Liver (tissue), 9 donors: ENCODE data around the gene CHRNB2. TPM values are rescaled to one million over a fixed set of nuclear protein-coding genes. Genes with fewer than 3 reads are reported as not detected.
A peak's percentile ranks its signal among the peaks of the same experiment; 100 is the strongest.

Source experiments
- DNase-seq: peaks from one replicate; pipeline ENCODE4 v3.0.0-alpha.2; 2017; ENCODE audit warnings: low spot score
- H3K27ac ChIP-seq, 2 donors: one replicate each; pipeline ENCODE4 v1.7.0; 2013; ENCODE audit warnings: inconsistent platforms in 2 of 2, low read length in 2 of 2, control low read depth in 1 of 2, low read depth in 1 of 2, mild to moderate bottlenecking in 1 of 2
- H3K27me3 ChIP-seq, 4 donors: one replicate each; pipeline versions ENCODE4 v1.6.1 to v1.7.0; 2013; ENCODE audit warnings: low read length in 3 of 4, inconsistent platforms in 1 of 4, mild to moderate bottlenecking in 1 of 4, moderate library complexity in 1 of 4; ENCODE audit not compliant: control insufficient read depth in 4 of 4, insufficient read depth in 4 of 4
- H3K36me3 ChIP-seq, 4 donors: one replicate each; pipeline versions ENCODE4 v1.6.1 to v1.7.0; 2013; ENCODE audit warnings: low read length in 3 of 4, mild to moderate bottlenecking in 3 of 4, low read depth in 1 of 4, moderate library complexity in 1 of 4; ENCODE audit not compliant: control insufficient read depth in 4 of 4, insufficient read depth in 3 of 4
- H3K4me1 ChIP-seq, 4 donors: one replicate each; pipeline versions ENCODE4 v1.6.1 to v1.7.0; 2013; ENCODE audit warnings: low read length in 3 of 4, mild to moderate bottlenecking in 3 of 4, moderate library complexity in 1 of 4; ENCODE audit not compliant: control insufficient read depth in 4 of 4, insufficient read depth in 4 of 4
- H3K4me3 ChIP-seq, 3 donors: one replicate each; pipeline versions ENCODE4 v1.6.1 to v1.7.0; 2013; ENCODE audit warnings: low read length in 3 of 3, control low read depth in 1 of 3, low read depth in 1 of 3, mild to moderate bottlenecking in 1 of 3
- H3K9ac ChIP-seq, 2 donors: one replicate each; pipeline ENCODE4 v1.7.0; 2013; ENCODE audit warnings: low read length in 2 of 2, mild to moderate bottlenecking in 2 of 2, moderate library complexity in 2 of 2, control low read depth in 1 of 2, low read depth in 1 of 2
- H3K9me3 ChIP-seq, 4 donors: one replicate each; pipeline versions ENCODE4 v1.6.1 to v1.7.0; 2013; ENCODE audit warnings: low read length in 3 of 4; ENCODE audit not compliant: control insufficient read depth in 4 of 4
- ATF3 ChIP-seq: IDR thresholded peaks from 2 replicates; pipeline ENCODE4 v1.6.1; 2016; ENCODE audit warnings: antibody characterized with exemption
- CTCF ChIP-seq: fragments of 150-350 bp; IDR thresholded peaks from 2 replicates; pipeline ENCODE4 v1.5.1; 2017; ENCODE audit warnings: improper control_type of control experiment, low read depth, low read length; ENCODE audit not compliant: missing input control
- EGR1 ChIP-seq, 2 donors: IDR thresholded peaks; 2 replicates each; pipeline ENCODE4 v1.6.1; 2016 to 2018; ENCODE audit warnings: antibody characterized with exemption in 2 of 2, low read depth in 2 of 2
- FOXA1 ChIP-seq: IDR thresholded peaks from 2 replicates; pipeline ENCODE4 v1.6.1; 2016; ENCODE audit warnings: antibody characterized with exemption
- FOXA2 ChIP-seq: IDR thresholded peaks from 2 replicates; pipeline ENCODE4 v1.6.1; 2016; ENCODE audit warnings: antibody characterized with exemption
- GABPA ChIP-seq, 2 donors: IDR thresholded peaks in 1 of 2; conservative IDR thresholded peaks in 1 of 2; 2 replicates each; pipeline ENCODE4 v1.6.1; 2016; ENCODE audit warnings: antibody characterized with exemption in 2 of 2, mild to moderate bottlenecking in 1 of 2, moderate library complexity in 1 of 2
- HNF4A ChIP-seq, 2 donors: conservative IDR thresholded peaks; 2 replicates each; pipeline ENCODE4 v1.6.1; 2016; ENCODE audit warnings: antibody characterized with exemption in 2 of 2, mild to moderate bottlenecking in 2 of 2
- HNF4G ChIP-seq: IDR thresholded peaks from 2 replicates; pipeline ENCODE4 v1.6.1; 2016; ENCODE audit warnings: antibody characterized with exemption
- JUND ChIP-seq, 2 donors: IDR thresholded peaks; 2 replicates each; pipeline ENCODE4 v1.6.1; 2016; ENCODE audit warnings: antibody characterized with exemption in 2 of 2
- MAX ChIP-seq: IDR thresholded peaks from 2 replicates; pipeline ENCODE4 v1.6.1; 2016; ENCODE audit warnings: antibody characterized with exemption
- NR2F2 ChIP-seq: IDR thresholded peaks from 2 replicates; pipeline ENCODE4 v1.6.1; 2016; ENCODE audit warnings: antibody characterized with exemption
- RAD21 ChIP-seq, 2 donors: IDR thresholded peaks; 2 replicates each; pipeline ENCODE4 v1.6.1; 2016; ENCODE audit warnings: antibody characterized with exemption in 2 of 2, mild to moderate bottlenecking in 2 of 2
- REST ChIP-seq: IDR thresholded peaks from 2 replicates; pipeline ENCODE4 v1.6.1; 2016; ENCODE audit warnings: antibody characterized with exemption, mild to moderate bottlenecking
- RXRA ChIP-seq, 2 donors: IDR thresholded peaks; 2 replicates each; pipeline ENCODE4 v1.6.1; 2017 to 2018; ENCODE audit warnings: antibody characterized with exemption in 2 of 2, mild to moderate bottlenecking in 1 of 2
- SP1 ChIP-seq: IDR thresholded peaks from 2 replicates; pipeline ENCODE4 v1.6.1; 2018; ENCODE audit warnings: antibody characterized with exemption, mild to moderate bottlenecking
- TAF1 ChIP-seq: conservative IDR thresholded peaks from 2 replicates; pipeline ENCODE4 v1.6.1; 2016; ENCODE audit warnings: antibody characterized with exemption, mild to moderate bottlenecking
- YY1 ChIP-seq: IDR thresholded peaks from 2 replicates; pipeline ENCODE4 v1.6.1; 2016; ENCODE audit warnings: antibody characterized with exemption, mild to moderate bottlenecking
- ZBTB33 ChIP-seq: IDR thresholded peaks from 2 replicates; pipeline ENCODE4 v1.6.1; 2016; ENCODE audit warnings: antibody characterized with exemption
- WGBS: extraction: QIAGEN DNeasy Blood & Tissue Kit; methylation state at CpG from one replicate; pipeline ENCODE4 v1.1.7; 2013; 5-methylcytosine and 5-hydroxymethylcytosine counted together
- polyA plus RNA-seq, 2 donors: library from polyadenylated mRNA; stranded (reverse) in 1 of 2; unstranded in 1 of 2; fragments of 200-250 nt in 1 of 2; fragments of >200 nt in 1 of 2; fragmentation: Nextera tagmentation in 1 of 2; extraction: Ambion mirVana in 1 of 2; gene quantifications; one replicate each; pipeline versions ENCODE4 v1.2.1 to v1.2.3, GENCODE V29; 2013 to 2015
- total RNA-seq, 2 donors: library from RNA; depleted of rRNA; stranded (reverse); fragments of >200 nt; gene quantifications; one replicate each; pipeline ENCODE4 v1.2.3, GENCODE V29; 2014
- donor health status: healthy.
- donor health status: healthy.
- donor health status: healthy.
- donor health status: healthy.
- donor health status: healthy.

Gene CHRNB2
- total and polyA plus RNA-seq, 4 donors = under 0.01 to 0.06 (median 0.01) TPM; not detected in 1

- Histone ChIP-seq H3K4me1 (peaks cover 2 to 31% (median 23%) of the 10 kb centered on the region in 4 donors), H3K27me3 (no peaks in the 10 kb centered on the region), H3K9ac (peak within 1 kb of the TSS; percentile 77 to 81), H3K9me3 (no peaks in the 10 kb centered on the region), H3K36me3 (peaks cover 8 to 27% (median 24%) of the 10 kb centered on the region in 4 donors), H3K27ac (peak within 1 kb of the TSS; percentile 88 to 95), H3K4me3 (peak within 1 kb of the TSS; percentile 92 to 96 (median 93))
- no peak for TF ChIP-seq NR2F2
- no peak for TF ChIP-seq TAF1
- no peak for TF ChIP-seq HNF4G
- no peak for TF ChIP-seq FOXA2
- no peak for TF ChIP-seq REST
- TF ChIP-seq HNF4A (conservative IDR thresholded peaks at IDR 0.05) = no peak
- WGBS = under 1% methylated on average over 69 of the region's 69 CpGs
- peak; percentile 53 for DNase-seq
These were observed 9.4 kb upstream of the CHRNB2 start, which contains the start of gene UBE2Q1 for GRCh38 chr1:154557939-154558719. Gene UBE2Q1 (minus strand): TSS chr1:154558662. CDS start chr1:154558553, 109 bp downstream.

DNA sequence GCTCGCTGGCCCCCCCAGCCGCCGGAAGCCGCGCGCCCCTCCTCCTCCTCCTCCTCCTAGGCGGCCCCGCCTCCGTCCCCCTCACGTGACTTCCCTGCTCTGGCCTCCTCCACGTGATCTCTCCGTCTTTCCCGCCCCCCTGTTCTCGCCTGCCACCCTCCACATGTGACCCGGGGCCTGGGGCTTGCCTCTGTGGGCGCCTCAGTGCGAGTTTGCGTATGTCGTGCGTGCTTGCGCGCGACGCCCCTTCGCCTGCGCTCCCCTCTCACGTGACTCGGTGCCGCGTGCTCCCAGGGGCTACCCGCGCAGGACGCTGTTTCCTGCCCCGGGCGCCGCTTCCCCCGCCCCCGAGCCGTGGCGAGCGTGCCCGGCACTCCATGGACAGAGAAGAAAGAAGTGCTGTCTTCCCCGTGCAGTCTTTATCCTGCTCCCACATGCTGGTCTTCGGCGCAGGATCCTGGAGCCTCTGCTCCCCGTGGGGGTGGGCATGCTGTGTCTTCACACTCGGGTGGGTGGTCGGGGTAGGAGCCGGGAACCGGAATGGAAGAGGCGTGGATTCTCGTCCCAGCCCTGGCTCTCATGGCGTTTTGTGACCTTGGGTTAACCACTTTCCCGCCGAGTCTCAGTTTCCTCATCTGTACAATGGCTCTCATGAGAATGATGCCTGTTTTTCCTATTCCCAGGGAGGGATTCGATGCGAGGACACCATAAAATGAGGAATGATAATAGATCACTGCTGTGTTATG is 8.7 kb upstream of the CHRNB2 start:
- WGBS = under 1% methylated on average over 57 of the region's 57 CpGs
- TF ChIP-seq NR2F2 = no peak
- TF ChIP-seq MAX = peak; percentile 95
- peak; percentile 75 for TF ChIP-seq SP1
- TF ChIP-seq REST = peak; percentile 85
- TF ChIP-seq ZBTB33 = peak; percentile 95
- TF ChIP-seq JUND (IDR thresholded peaks at IDR 0.05) = no peak
- TF ChIP-seq YY1 = peak; percentile 86
- peak; percentile 24 to 50 for TF ChIP-seq RXRA (IDR thresholded peaks at IDR 0.05)
- TF ChIP-seq ATF3 = no peak
- no peak for TF ChIP-seq CTCF
- TF ChIP-seq FOXA1 = peak; percentile 80
- TF ChIP-seq HNF4A (conservative IDR thresholded peaks at IDR 0.05) = no peak
- peak; percentile 38 to 90 for TF ChIP-seq GABPA (IDR thresholded peaks at IDR 0.05 in 1 of 2, conservative IDR thresholded peaks at IDR 0.05 in 1 of 2)
- no peak for TF ChIP-seq RAD21 (IDR thresholded peaks at IDR 0.05)
- TF ChIP-seq HNF4G = no peak
- TF ChIP-seq FOXA2 = peak; percentile 40
- no peak for TF ChIP-seq TAF1
- peak; percentile 85 to 97 for TF ChIP-seq EGR1 (IDR thresholded peaks at IDR 0.05; ENCODE audit: low read depth in 2 of 2)
- DNase-seq = peak; percentile 95
- H3K36me3 ChIP-seq = peaks cover 8 to 19% (median 17%) of the 10 kb centered on the region in 4 donors
- H3K27ac ChIP-seq = peak overlapping the region; percentile 88 to 95
- peak overlapping the region; percentile 58 to 81 for H3K9ac ChIP-seq
- H3K27me3 ChIP-seq = no peaks in the 10 kb centered on the region
- H3K4me3 ChIP-seq = peak overlapping the region; percentile 77 to 96 (median 86)
- no peaks in the 10 kb centered on the region for H3K9me3 ChIP-seq
- H3K4me1 ChIP-seq = peaks cover 2 to 31% (median 23%) of the 10 kb centered on the region in 4 donors
